GM23248 (cell line): ENCODE data around the gene ZNF532. TPM values are rescaled to one million over a fixed set of nuclear protein-coding genes. Genes with fewer than 3 reads are reported as not detected.

Experiments used
- DNase-seq: peaks from one replicate; pipeline ENCODE4 v3.0.0-alpha.2; 2015
- H2AFZ ChIP-seq: fragments of 200-600 bp; sonication (generic); 2 replicates; pipeline ENCODE4 v1.6.1; 2016; ENCODE audit warnings: antibody characterized with exemption
- H3F3A ChIP-seq: fragments of 200-600 bp; sonication (generic); 2 replicates; pipeline ENCODE4 v1.6.1; 2016; ENCODE audit warnings: mild to moderate bottlenecking, antibody characterized with exemption, mixed run types; ENCODE audit not compliant: insufficient read depth
- H3K27ac ChIP-seq: fragments of 200-600 bp; sonication (generic); 2 replicates; pipeline ENCODE4 v1.5.1; 2016; ENCODE audit warnings: mild to moderate bottlenecking
- H3K27me3 ChIP-seq: fragments of 200-600 bp; sonication (generic); replicated peaks from 2 replicates; pipeline ENCODE4 v1.6.1; 2016; ENCODE audit warnings: mild to moderate bottlenecking; ENCODE audit not compliant: insufficient read depth
- H3K36me3 ChIP-seq: fragments of 200-600 bp; sonication (generic); 2 replicates; pipeline ENCODE4 v1.6.1; 2016; ENCODE audit warnings: low read depth, mild to moderate bottlenecking
- H3K4me1 ChIP-seq: fragments of 200-600 bp; sonication (generic); 2 replicates; pipeline ENCODE4 v1.6.1; 2016; ENCODE audit warnings: mild to moderate bottlenecking; ENCODE audit not compliant: insufficient read depth
- H3K4me2 ChIP-seq: fragments of 200-600 bp; sonication (generic); one replicate; pipeline ENCODE4 v1.6.1; 2016; ENCODE audit warnings: mild to moderate bottlenecking; ENCODE audit not compliant: unreplicated experiment
- H3K4me3 ChIP-seq: fragments of 200-600 bp; sonication (generic); 2 replicates; pipeline ENCODE4 v1.5.1; 2016; ENCODE audit warnings: mild to moderate bottlenecking
- H3K79me2 ChIP-seq: fragments of 200-600 bp; sonication (generic); 2 replicates; pipeline ENCODE4 v1.6.1; 2016; ENCODE audit warnings: mild to moderate bottlenecking; ENCODE audit not compliant: insufficient read depth
- H3K9ac ChIP-seq: fragments of 200-600 bp; sonication (generic); 2 replicates; pipeline ENCODE4 v1.6.1; 2016; ENCODE audit warnings: mild to moderate bottlenecking
- H3K9me2 ChIP-seq: fragments of 200-600 bp; sonication (generic); 2 replicates; pipeline ENCODE4 v1.6.1; 2016; ENCODE audit warnings: mixed run types, mild to moderate bottlenecking, moderate library complexity; ENCODE audit not compliant: insufficient read depth
- H3K9me3 ChIP-seq: fragments of 200-600 bp; sonication (generic); one replicate; pipeline ENCODE4 v1.6.1; 2017; ENCODE audit warnings: low read depth
- H4K20me1 ChIP-seq: fragments of 200-600 bp; sonication (generic); 2 replicates; pipeline ENCODE4 v1.6.0; 2016; ENCODE audit not compliant: insufficient read depth
- EZH2 ChIP-seq: fragments of 200-600 bp; sonication (generic); IDR thresholded peaks from 2 replicates; pipeline ENCODE4 v1.6.1; 2018; ENCODE audit warnings: antibody characterized with exemption, mild to moderate bottlenecking; ENCODE audit not compliant: insufficient read depth, poor library complexity, severe bottlenecking
- EZH2phosphoT487 ChIP-seq: fragments of 200-600 bp; sonication (generic); IDR thresholded peaks from 2 replicates; pipeline ENCODE4 v1.6.1; 2018; ENCODE audit warnings: antibody characterized with exemption, moderate library complexity, mild to moderate bottlenecking, low read depth; ENCODE audit not compliant: insufficient read depth
- WGBS, 2 experiments: methylation state at CpG; one replicate each; pipeline ENCODE4 v1.1.6; 2015 to 2017; ENCODE audit warnings: low lambda C conversion rate in 2 of 2, low coverage in 1 of 2; ENCODE audit errors: missing lambda C conversion rate in 2 of 2; 5-methylcytosine and 5-hydroxymethylcytosine counted together
- in situ Hi-C: fragments of 300-500 bp; cut with MboI; formaldehyde crosslinking; loops from 2 replicates; pipeline ENCODE4 v1.15.0; 2020
- polyA plus RNA-seq: library from polyadenylated mRNA; unstranded; fragments of >200 nt; fragmentation: Nextera tagmentation; extraction: Ambion mirVana; gene quantifications from 2 replicates; pipeline ENCODE4 v1.2.1, GENCODE V29; 2016
- total RNA-seq: library from RNA; depleted of rRNA; stranded (reverse); fragments of >200 nt; shearing (Covaris generic); gene quantifications from 2 replicates; pipeline ENCODE4 v1.2.3, GENCODE V29; 2014

Gene ZNF532
- total and polyA plus RNA-seq, 2 experiments from 2014 or later = 13.2 to 31.9 TPM

DNA sequence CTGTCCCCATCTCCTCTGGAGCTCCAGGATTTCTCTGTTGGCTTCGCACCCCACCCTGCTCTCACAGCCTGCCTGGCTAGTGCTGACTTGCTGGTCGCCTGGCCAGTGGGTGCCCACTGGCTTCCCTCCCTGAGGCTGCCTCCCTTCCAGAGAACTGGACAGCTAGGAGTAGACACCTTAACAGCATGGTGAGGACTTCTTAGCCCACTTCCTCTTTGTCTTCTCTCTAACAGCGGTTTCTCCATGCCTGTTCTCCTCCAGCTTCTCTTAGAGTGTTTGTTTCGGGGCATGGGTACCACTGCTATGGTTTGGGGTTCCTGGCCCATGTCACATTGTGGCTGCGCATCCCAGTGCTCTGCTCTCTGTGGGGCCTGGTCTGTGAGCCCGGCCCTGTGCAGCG, 37.1 kb downstream of the ZNF532 start:
- 99 to 100% methylated on average over 7 of the region's 7 CpGs for WGBS, 2 experiments
- in situ Hi-C loops = no loop called here
- Histone ChIP-seq H3K27ac (no peak overlapping the region), H3K79me2 (peaks cover 96% of the 10 kb centered on the region), H3K4me3 (no peak overlapping the region), H4K20me1 (no peaks in the 10 kb centered on the region), H3K27me3 (no peaks in the 10 kb centered on the region), H3K4me1 (no peaks in the 10 kb centered on the region), H2AFZ (no peak overlapping the region), H3K9me3 (no peaks in the 10 kb centered on the region), H3K9me2 (no peaks in the 10 kb centered on the region), H3F3A (no peaks in the 10 kb centered on the region), H3K4me2 (no peak overlapping the region), H3K9ac (no peak overlapping the region), H3K36me3 (no peaks in the 10 kb centered on the region)
- DNase-seq = no peak
- TF ChIP-seq EZH2 = no peak
- TF ChIP-seq EZH2phosphoT487 = no peak

DNA sequence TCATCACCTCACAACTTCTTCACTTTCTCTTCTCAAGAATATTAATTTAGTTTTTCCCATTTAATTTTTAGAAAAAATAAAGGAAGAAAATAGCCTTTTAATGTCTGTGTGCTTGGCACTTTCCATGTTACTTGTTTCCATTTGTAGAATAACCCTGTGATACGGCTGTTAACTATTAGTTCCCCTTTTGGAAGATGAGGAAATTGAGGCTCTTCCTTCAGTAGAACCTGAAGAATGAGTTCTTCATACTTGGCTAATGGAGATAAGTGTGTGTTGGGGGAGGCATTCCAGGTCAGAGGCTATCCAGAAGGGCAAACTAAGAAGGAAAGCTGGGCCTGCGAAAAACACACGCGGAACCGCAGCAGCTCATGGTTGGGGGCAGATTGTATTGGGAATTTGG, 38.3 kb downstream of the ZNF532 start:
- H3K36me3 ChIP-seq = no peaks in the 10 kb centered on the region
- no peak overlapping the region for H3K27ac ChIP-seq
- H3K9me2 ChIP-seq = no peaks in the 10 kb centered on the region
- H3K9me3 ChIP-seq = no peaks in the 10 kb centered on the region
- H3K79me2 ChIP-seq = peaks cover 98% of the 10 kb centered on the region
- no peak overlapping the region for H3K4me3 ChIP-seq
- no peak overlapping the region for H3K4me2 ChIP-seq
- in situ Hi-C loops = no loop called here
- no peaks in the 10 kb centered on the region for H4K20me1 ChIP-seq
- H3K9ac ChIP-seq = no peak overlapping the region
- no peaks in the 10 kb centered on the region for H3K4me1 ChIP-seq
- DNase-seq = no peak
- WGBS, 2 experiments = 97 to 100% methylated on average over 5 of the region's 5 CpGs
- no peaks in the 10 kb centered on the region for H3K27me3 ChIP-seq
- H3F3A ChIP-seq = no peaks in the 10 kb centered on the region
- TF ChIP-seq EZH2 (no peak), EZH2phosphoT487 (no peak)
- no peak overlapping the region for H2AFZ ChIP-seq

DNA sequence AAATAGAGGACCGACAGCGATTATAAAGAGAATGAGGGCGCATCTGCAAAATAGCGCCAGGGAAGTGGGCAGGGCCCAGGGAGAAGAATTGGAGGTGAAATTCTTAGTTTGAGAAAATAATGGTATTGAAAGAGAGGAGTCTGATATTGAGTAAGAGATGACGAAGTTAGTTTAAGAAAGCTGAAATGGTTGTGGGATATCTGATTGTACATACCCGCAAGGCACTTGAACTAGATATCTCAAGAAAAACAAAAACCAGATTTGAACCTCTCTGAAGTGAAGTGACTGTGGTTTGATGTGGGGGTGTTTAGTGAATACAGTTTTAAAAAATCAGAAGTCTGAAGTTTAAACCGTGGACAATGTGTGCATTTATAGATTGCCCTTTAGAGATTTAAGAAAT, 38.9 kb downstream of the ZNF532 start:
- DNase-seq = no peak
- Histone ChIP-seq H3K9ac (no peak overlapping the region), H3K4me3 (no peak overlapping the region), H3K27ac (no peak overlapping the region), H2AFZ (no peak overlapping the region), H4K20me1 (no peaks in the 10 kb centered on the region), H3K4me1 (no peaks in the 10 kb centered on the region), H3K9me2 (no peaks in the 10 kb centered on the region), H3K36me3 (no peaks in the 10 kb centered on the region), H3K27me3 (no peaks in the 10 kb centered on the region), H3K4me2 (no peak overlapping the region), H3K79me2 (peaks cover 98% of the 10 kb centered on the region), H3F3A (no peaks in the 10 kb centered on the region), H3K9me3 (no peaks in the 10 kb centered on the region)
- WGBS, 2 experiments = 95 to 98% methylated on average over 7 of the region's 7 CpGs
- in situ Hi-C loops = no loop called here
- TF ChIP-seq EZH2phosphoT487 = no peak
- no peak for TF ChIP-seq EZH2

DNA sequence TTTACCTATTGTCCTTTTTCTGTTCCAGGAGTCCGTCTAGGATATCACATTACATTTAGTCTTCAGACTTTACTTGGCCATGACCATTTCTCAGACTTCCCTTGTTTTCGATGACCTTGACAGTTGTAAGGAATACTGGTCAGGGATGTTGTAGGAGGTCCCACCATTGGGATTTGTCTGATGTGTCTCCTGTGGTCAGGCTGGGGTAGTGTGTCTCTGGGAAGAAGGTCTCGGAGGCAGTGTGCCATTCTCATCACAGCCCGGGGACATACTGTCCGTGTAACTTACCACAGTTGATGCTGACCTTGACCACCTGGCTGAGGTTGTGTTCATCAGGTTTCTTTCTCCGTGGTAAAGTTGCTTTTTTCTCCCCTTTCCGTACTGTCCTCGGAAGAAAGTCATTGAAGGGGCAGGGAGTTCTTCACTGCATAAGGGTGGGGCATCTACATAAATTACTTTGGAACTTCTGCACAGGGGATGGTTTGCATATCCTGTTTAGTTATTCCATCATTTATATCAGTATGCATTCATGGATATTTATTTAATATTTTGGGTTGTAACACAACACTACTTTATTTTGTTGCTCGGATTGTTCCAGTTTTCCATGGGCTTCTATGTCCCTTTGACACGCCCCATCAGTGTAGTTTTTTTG, 41.2 kb downstream of the ZNF532 start:
- H3K79me2 ChIP-seq = peaks cover 98% of the 10 kb centered on the region
- in situ Hi-C loops = no loop called here
- H3K27me3 ChIP-seq = no peaks in the 10 kb centered on the region
- H4K20me1 ChIP-seq = no peaks in the 10 kb centered on the region
- no peaks in the 10 kb centered on the region for H3K36me3 ChIP-seq
- no peaks in the 10 kb centered on the region for H3K9me2 ChIP-seq
- no peaks in the 10 kb centered on the region for H3K9me3 ChIP-seq
- H3K9ac ChIP-seq = no peak overlapping the region
- TF ChIP-seq EZH2 = no peak
- no peak for TF ChIP-seq EZH2phosphoT487
- H3K4me3 ChIP-seq = no peak overlapping the region
- 86 to 87% methylated on average over 10 of the region's 10 CpGs for WGBS, 2 experiments
- peaks cover 2% of the 10 kb centered on the region for H3K4me1 ChIP-seq
- no peak for DNase-seq
- H3F3A ChIP-seq = no peaks in the 10 kb centered on the region
- H3K27ac ChIP-seq = no peak overlapping the region
- H2AFZ ChIP-seq = no peak overlapping the region
- H3K4me2 ChIP-seq = no peak overlapping the region
